GM13977 (cell line): ENCODE data around the gene KCNQ5.

Source experiments
- DNase-seq: peaks from one replicate; pipeline ENCODE4 v3.0.0; 2012; ENCODE audit warnings: low spot score
- CTCF ChIP-seq: IDR thresholded peaks from 2 replicates; pipeline ENCODE4 v1.5.1; 2012; ENCODE audit warnings: mild to moderate bottlenecking, control low read depth; ENCODE audit not compliant: insufficient read depth; ENCODE audit errors: extremely low read depth, missing control alignments
- in situ Hi-C: fragments of 300-500 bp; cut with MboI; formaldehyde crosslinking; loops from one replicate; pipeline ENCODE4 v1.12.0; 2022; ENCODE audit warnings: low sequenced_read_pairs, low pct_unique_long_range_greater_than_20kb, mixed read lengths, inconsistent platforms; ENCODE audit not compliant: unreplicated experiment

Gene KCNQ5

GRCh38 chr6:73104921-73105320, 483.1 kb downstream of the KCNQ5 start:
- no peak for DNase-seq
- TF ChIP-seq CTCF: no peak
- in situ Hi-C loops: no loop called here

GRCh38 chr6:73107016-73107415, 485.2 kb downstream of the KCNQ5 start:
- no peak for DNase-seq
- no peak for TF ChIP-seq CTCF
- in situ Hi-C loops: no loop called here

- no peak for DNase-seq
- in situ Hi-C loops: no loop called here
- TF ChIP-seq CTCF: no peak
These were observed 487.1 kb downstream of the KCNQ5 start for GRCh38 chr6:73108949-73109348.

- TF ChIP-seq CTCF: no peak
- in situ Hi-C loops: no loop called here
- DNase-seq: no peak
These were observed 487.8 kb downstream of the KCNQ5 start for GRCh38 chr6:73109659-73110058.

- TF ChIP-seq CTCF: no peak
- in situ Hi-C loops: no loop called here
- no peak for DNase-seq
These were observed 494.5 kb downstream of the KCNQ5 start for GRCh38 chr6:73116330-73116729.

GRCh38 chr6:73121421-73121993, 499.6 kb downstream of the KCNQ5 start:
- DNase-seq: no peak
- in situ Hi-C loops: loop anchor here (10.0 kb wide), 1 partner anchor 487 kb away; no protein-coding TSS in a partner anchor

More at GRCh38 chr6:73121421-73121993, 499.6 kb downstream of the KCNQ5 start:
- no peak for TF ChIP-seq CTCF
